HEK293 (cell line): Measurements from ENCODE around the gene ZNF773.

Experiments used
- EGR2 ChIP-seq: fragments of 450-650 bp; formaldehyde crosslinking; IDR thresholded peaks from 2 replicates; pipeline ENCODE4 v1.5.1; 2016; ENCODE audit warnings: low read depth, missing biosample characterization, missing genetic modification characterization
- GLIS1 ChIP-seq: fragments of 450-650 bp; formaldehyde crosslinking; IDR thresholded peaks from 2 replicates; pipeline ENCODE4 v1.5.1; 2016; ENCODE audit warnings: missing biosample characterization, missing genetic modification characterization
- HOXD13 ChIP-seq: sonication (generic); formaldehyde crosslinking; IDR thresholded peaks from 2 replicates; pipeline ENCODE4 v1.8.0; 2022; ENCODE audit warnings: missing genetic modification reagents, borderline replicate concordance
- KLF9 ChIP-seq: fragments of 450-650 bp; formaldehyde crosslinking; IDR thresholded peaks from 2 replicates; pipeline ENCODE4 v1.5.1; 2016; ENCODE audit warnings: missing biosample characterization, missing genetic modification characterization, low read depth
- SETDB1 ChIP-seq: IDR thresholded peaks from one replicate; pipeline ENCODE4 v1.6.1; 2017; ENCODE audit warnings: mild to moderate bottlenecking, low read length, moderate library complexity, mixed read lengths; ENCODE audit not compliant: insufficient read length
- TRIM28 ChIP-seq: IDR thresholded peaks from 2 replicates; pipeline ENCODE4 v1.6.1; 2011; ENCODE audit warnings: low read length, control low read depth, borderline replicate concordance
- YY1 ChIP-seq: fragments of 450-650 bp; formaldehyde crosslinking; IDR thresholded peaks from 2 replicates; pipeline ENCODE4 v1.5.1; 2018; ENCODE audit warnings: missing biosample characterization, missing genetic modification characterization
- ZBTB10 ChIP-seq: fragments of 450-650 bp; formaldehyde crosslinking; IDR thresholded peaks from 2 replicates; pipeline ENCODE4 v1.5.1; 2016; ENCODE audit warnings: missing biosample characterization, missing genetic modification characterization
- ZBTB20 ChIP-seq: fragments of 450-650 bp; formaldehyde crosslinking; IDR thresholded peaks from 2 replicates; pipeline ENCODE4 v1.5.1; 2016; ENCODE audit warnings: missing biosample characterization, missing genetic modification characterization
- ZNF140 ChIP-seq: fragments of 450-650 bp; formaldehyde crosslinking; IDR thresholded peaks from 2 replicates; pipeline ENCODE4 v1.5.1; 2016; ENCODE audit warnings: missing biosample characterization, missing genetic modification characterization
- ZNF174 ChIP-seq: fragments of 450-650 bp; formaldehyde crosslinking; IDR thresholded peaks from 2 replicates; pipeline ENCODE4 v1.5.0; 2017; ENCODE audit warnings: missing biosample characterization, mild to moderate bottlenecking, missing genetic modification characterization
- ZNF214 ChIP-seq: fragments of 450-650 bp; formaldehyde crosslinking; IDR thresholded peaks from 2 replicates; pipeline ENCODE4 v1.5.1; 2017; ENCODE audit warnings: missing biosample characterization, mild to moderate bottlenecking, missing genetic modification characterization, borderline replicate concordance
- ZNF354C ChIP-seq: fragments of 450-650 bp; formaldehyde crosslinking; IDR thresholded peaks from 2 replicates; pipeline ENCODE4 v1.5.1; 2016; ENCODE audit warnings: missing biosample characterization, missing genetic modification characterization, low read depth, borderline replicate concordance
- ZNF391 ChIP-seq: fragments of 450-650 bp; formaldehyde crosslinking; IDR thresholded peaks from 2 replicates; pipeline ENCODE4 v1.5.1; 2016; ENCODE audit warnings: low read depth, missing biosample characterization, missing genetic modification characterization, borderline replicate concordance
- ZNF529 ChIP-seq: fragments of 450-650 bp; formaldehyde crosslinking; IDR thresholded peaks from 2 replicates; pipeline ENCODE4 v1.5.1; 2017; ENCODE audit warnings: missing genetic modification characterization, missing biosample characterization; ENCODE audit not compliant: insufficient replicate concordance
- ZNF664 ChIP-seq: fragments of 450-650 bp; formaldehyde crosslinking; IDR thresholded peaks from 2 replicates; pipeline ENCODE4 v1.5.1; 2016; ENCODE audit warnings: missing biosample characterization, missing genetic modification characterization
- ZNF792 ChIP-seq: fragments of 450-650 bp; formaldehyde crosslinking; IDR thresholded peaks from 2 replicates; pipeline ENCODE4 v1.5.1; 2016; ENCODE audit warnings: missing biosample characterization, missing genetic modification characterization
- ZSCAN30 ChIP-seq: fragments of 450-650 bp; IDR thresholded peaks from 2 replicates; pipeline ENCODE4 v1.5.1; 2018; ENCODE audit warnings: missing biosample characterization, mild to moderate bottlenecking, missing genetic modification characterization, moderate library complexity
- TF ChIP-seq, protein P1 (sequence below): fragments of 450-650 bp; formaldehyde crosslinking; IDR thresholded peaks from 2 replicates; pipeline ENCODE4 v1.5.1; 2016; ENCODE audit warnings: missing biosample characterization, missing genetic modification characterization, borderline replicate concordance
- TF ChIP-seq, protein P2 (sequence below): fragments of 450-650 bp; formaldehyde crosslinking; IDR thresholded peaks from 2 replicates; pipeline ENCODE4 v1.5.1; 2016; ENCODE audit warnings: missing biosample characterization, missing genetic modification characterization
- TF ChIP-seq, protein P3 (sequence below): fragments of 450-650 bp; formaldehyde crosslinking; IDR thresholded peaks from 2 replicates; pipeline ENCODE4 v1.5.1; 2016; ENCODE audit warnings: missing biosample characterization, missing genetic modification characterization, borderline replicate concordance
- TF ChIP-seq, protein P4 (sequence below): fragments of 450-650 bp; formaldehyde crosslinking; IDR thresholded peaks from 2 replicates; pipeline ENCODE4 v1.5.0; 2017; ENCODE audit warnings: missing biosample characterization, missing genetic modification characterization, borderline replicate concordance
- TF ChIP-seq, protein P5 (sequence below): fragments of 450-650 bp; formaldehyde crosslinking; IDR thresholded peaks from 2 replicates; pipeline ENCODE4 v1.5.1; 2016; ENCODE audit warnings: missing biosample characterization, missing genetic modification characterization

Gene ZNF773

GRCh38 chr19:57527136-57527881, 27.6 kb downstream of the ZNF773 start, which contains the start of gene ZNF549 (continued):
- TF ChIP-seq YY1 (tag by site-specific recombination) (no peak), ZNF664 (tag by site-specific recombination) (no peak), ZSCAN30 (tag by site-specific recombination) (peak; percentile 58; the same call in 1 of the 2 replicates), ZNF792 (no peak), ZNF354C (no peak), ZNF174 (tag by site-specific recombination) (no peak), ZNF529 (tag by site-specific recombination) (no peak), ZNF214 (tag by site-specific recombination) (no peak), KLF9 (tag by site-specific recombination) (peak; percentile 66), EGR2 (tag by site-specific recombination) (0 out of 2 replicates have a peak, but pooled peaks have one; percentile 26), ZBTB20 (tag by site-specific recombination) (peak; percentile 95), TRIM28 (no peak), ZNF391 (tag by site-specific recombination) (no peak), SETDB1 (no peak), ZNF140 (tag by site-specific recombination) (no peak), GLIS1 (tag by site-specific recombination) (peak; percentile 47; the same call in 1 of the 2 replicates), ZBTB10 (tag by site-specific recombination) (no peak), HOXD13 (CRISPR knock-in tag) (peak; percentile 24; the same call in 1 of the 2 replicates)
- TF ChIP-seq, protein P1, sequence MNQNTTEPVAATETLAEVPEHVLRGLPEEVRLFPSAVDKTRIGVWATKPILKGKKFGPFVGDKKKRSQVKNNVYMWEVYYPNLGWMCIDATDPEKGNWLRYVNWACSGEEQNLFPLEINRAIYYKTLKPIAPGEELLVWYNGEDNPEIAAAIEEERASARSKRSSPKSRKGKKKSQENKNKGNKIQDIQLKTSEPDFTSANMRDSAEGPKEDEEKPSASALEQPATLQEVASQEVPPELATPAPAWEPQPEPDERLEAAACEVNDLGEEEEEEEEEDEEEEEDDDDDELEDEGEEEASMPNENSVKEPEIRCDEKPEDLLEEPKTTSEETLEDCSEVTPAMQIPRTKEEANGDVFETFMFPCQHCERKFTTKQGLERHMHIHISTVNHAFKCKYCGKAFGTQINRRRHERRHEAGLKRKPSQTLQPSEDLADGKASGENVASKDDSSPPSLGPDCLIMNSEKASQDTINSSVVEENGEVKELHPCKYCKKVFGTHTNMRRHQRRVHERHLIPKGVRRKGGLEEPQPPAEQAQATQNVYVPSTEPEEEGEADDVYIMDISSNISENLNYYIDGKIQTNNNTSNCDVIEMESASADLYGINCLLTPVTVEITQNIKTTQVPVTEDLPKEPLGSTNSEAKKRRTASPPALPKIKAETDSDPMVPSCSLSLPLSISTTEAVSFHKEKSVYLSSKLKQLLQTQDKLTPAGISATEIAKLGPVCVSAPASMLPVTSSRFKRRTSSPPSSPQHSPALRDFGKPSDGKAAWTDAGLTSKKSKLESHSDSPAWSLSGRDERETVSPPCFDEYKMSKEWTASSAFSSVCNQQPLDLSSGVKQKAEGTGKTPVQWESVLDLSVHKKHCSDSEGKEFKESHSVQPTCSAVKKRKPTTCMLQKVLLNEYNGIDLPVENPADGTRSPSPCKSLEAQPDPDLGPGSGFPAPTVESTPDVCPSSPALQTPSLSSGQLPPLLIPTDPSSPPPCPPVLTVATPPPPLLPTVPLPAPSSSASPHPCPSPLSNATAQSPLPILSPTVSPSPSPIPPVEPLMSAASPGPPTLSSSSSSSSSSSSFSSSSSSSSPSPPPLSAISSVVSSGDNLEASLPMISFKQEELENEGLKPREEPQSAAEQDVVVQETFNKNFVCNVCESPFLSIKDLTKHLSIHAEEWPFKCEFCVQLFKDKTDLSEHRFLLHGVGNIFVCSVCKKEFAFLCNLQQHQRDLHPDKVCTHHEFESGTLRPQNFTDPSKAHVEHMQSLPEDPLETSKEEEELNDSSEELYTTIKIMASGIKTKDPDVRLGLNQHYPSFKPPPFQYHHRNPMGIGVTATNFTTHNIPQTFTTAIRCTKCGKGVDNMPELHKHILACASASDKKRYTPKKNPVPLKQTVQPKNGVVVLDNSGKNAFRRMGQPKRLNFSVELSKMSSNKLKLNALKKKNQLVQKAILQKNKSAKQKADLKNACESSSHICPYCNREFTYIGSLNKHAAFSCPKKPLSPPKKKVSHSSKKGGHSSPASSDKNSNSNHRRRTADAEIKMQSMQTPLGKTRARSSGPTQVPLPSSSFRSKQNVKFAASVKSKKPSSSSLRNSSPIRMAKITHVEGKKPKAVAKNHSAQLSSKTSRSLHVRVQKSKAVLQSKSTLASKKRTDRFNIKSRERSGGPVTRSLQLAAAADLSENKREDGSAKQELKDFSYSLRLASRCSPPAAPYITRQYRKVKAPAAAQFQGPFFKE (tag by site-specific recombination), result no peak
- TF ChIP-seq, protein P2, sequence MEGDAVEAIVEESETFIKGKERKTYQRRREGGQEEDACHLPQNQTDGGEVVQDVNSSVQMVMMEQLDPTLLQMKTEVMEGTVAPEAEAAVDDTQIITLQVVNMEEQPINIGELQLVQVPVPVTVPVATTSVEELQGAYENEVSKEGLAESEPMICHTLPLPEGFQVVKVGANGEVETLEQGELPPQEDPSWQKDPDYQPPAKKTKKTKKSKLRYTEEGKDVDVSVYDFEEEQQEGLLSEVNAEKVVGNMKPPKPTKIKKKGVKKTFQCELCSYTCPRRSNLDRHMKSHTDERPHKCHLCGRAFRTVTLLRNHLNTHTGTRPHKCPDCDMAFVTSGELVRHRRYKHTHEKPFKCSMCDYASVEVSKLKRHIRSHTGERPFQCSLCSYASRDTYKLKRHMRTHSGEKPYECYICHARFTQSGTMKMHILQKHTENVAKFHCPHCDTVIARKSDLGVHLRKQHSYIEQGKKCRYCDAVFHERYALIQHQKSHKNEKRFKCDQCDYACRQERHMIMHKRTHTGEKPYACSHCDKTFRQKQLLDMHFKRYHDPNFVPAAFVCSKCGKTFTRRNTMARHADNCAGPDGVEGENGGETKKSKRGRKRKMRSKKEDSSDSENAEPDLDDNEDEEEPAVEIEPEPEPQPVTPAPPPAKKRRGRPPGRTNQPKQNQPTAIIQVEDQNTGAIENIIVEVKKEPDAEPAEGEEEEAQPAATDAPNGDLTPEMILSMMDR (tag by site-specific recombination), result no peak
- TF ChIP-seq, protein P3, sequence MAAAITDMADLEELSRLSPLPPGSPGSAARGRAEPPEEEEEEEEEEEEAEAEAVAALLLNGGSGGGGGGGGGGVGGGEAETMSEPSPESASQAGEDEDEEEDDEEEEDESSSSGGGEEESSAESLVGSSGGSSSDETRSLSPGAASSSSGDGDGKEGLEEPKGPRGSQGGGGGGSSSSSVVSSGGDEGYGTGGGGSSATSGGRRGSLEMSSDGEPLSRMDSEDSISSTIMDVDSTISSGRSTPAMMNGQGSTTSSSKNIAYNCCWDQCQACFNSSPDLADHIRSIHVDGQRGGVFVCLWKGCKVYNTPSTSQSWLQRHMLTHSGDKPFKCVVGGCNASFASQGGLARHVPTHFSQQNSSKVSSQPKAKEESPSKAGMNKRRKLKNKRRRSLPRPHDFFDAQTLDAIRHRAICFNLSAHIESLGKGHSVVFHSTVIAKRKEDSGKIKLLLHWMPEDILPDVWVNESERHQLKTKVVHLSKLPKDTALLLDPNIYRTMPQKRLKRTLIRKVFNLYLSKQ (tag by site-specific recombination), result no peak
- TF ChIP-seq, protein P4, sequence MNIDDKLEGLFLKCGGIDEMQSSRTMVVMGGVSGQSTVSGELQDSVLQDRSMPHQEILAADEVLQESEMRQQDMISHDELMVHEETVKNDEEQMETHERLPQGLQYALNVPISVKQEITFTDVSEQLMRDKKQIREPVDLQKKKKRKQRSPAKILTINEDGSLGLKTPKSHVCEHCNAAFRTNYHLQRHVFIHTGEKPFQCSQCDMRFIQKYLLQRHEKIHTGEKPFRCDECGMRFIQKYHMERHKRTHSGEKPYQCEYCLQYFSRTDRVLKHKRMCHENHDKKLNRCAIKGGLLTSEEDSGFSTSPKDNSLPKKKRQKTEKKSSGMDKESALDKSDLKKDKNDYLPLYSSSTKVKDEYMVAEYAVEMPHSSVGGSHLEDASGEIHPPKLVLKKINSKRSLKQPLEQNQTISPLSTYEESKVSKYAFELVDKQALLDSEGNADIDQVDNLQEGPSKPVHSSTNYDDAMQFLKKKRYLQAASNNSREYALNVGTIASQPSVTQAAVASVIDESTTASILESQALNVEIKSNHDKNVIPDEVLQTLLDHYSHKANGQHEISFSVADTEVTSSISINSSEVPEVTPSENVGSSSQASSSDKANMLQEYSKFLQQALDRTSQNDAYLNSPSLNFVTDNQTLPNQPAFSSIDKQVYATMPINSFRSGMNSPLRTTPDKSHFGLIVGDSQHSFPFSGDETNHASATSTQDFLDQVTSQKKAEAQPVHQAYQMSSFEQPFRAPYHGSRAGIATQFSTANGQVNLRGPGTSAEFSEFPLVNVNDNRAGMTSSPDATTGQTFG (tag by site-specific recombination), result no peak
- TF ChIP-seq, protein P5, sequence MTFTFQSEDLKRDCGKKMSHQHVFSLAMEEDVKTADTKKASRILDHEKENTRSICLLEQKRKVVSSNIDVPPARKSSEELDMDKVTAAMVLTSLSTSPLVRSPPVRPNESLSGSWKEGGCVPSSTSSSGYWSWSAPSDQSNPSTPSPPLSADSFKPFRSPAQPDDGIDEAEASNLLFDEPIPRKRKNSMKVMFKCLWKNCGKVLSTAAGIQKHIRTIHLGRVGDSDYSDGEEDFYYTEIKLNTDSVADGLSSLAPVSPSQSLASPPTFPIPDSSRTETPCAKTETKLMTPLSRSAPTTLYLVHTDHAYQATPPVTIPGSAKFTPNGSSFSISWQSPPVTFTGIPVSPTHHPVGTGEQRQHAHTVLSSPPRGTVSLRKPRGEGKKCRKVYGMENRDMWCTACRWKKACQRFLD (tag by site-specific recombination), result no peak
